GM19239 (cell line): ENCODE measurements around the gene BCL7C.
"Not testable (repeated sequence)": the region's sequence is repeated elsewhere in the genome, so short reads cannot be mapped to it uniquely, and the experiment has no call there.

ENCODE experiments used
- DNase-seq: peaks from one replicate; pipeline ENCODE4 v3.0.0; 2011; ENCODE audit warnings: low spot score; ENCODE audit not compliant: insufficient read length
- FAIRE-seq: peaks from 2 replicates; lab custom pipeline; 2011; peaks lifted over from hg19 to GRCh38; lab: Jason Lieb, UNC

The BCL7C gene

GRCh38 chr16:30896889-30897733 lies 3.2 kb upstream of the BCL7C start:
- FAIRE-seq (peak; percentile 95), DNase-seq (peak; percentile 76)

- DNase-seq, result no peak
- no peak for FAIRE-seq
These were observed 2.5 kb upstream of the BCL7C start, which contains the start of gene CTF1 for GRCh38 chr16:30896261-30896888. CTF1 (plus strand) TSS chr16:30896614; CDS start chr16:30896644, 30 bp downstream.

- FAIRE-seq (no peak), DNase-seq (no peak)
These were observed 1.9 kb upstream of the BCL7C start for GRCh38 chr16:30895627-30896260.

GRCh38 chr16:30894540-30895368 lies 877 bp upstream of the BCL7C start:
- FAIRE-seq (no peak), DNase-seq (no peak)

- FAIRE-seq, result no peak
These were observed 497 bp downstream of the BCL7C start for GRCh38 chr16:30893417-30893743.

GRCh38 chr16:30892670-30893416 lies 1.0 kb downstream of the BCL7C start:
- DNase-seq (no peak), FAIRE-seq (peak; percentile 44)

More at GRCh38 chr16:30893417-30893743, 497 bp downstream of the BCL7C start:
- DNase-seq, result no peak

- FAIRE-seq, DNase-seq: not testable (repeated sequence)
These were observed 2.6 kb downstream of the BCL7C start for GRCh38 chr16:30891043-30891823.

GRCh38 chr16:30889721-30890120 lies 4.2 kb downstream of the BCL7C start:
- DNase-seq, result no peak
- FAIRE-seq, result no peak

GRCh38 chr16:30888856-30889499 lies 4.9 kb downstream of the BCL7C start:
- DNase-seq (no peak), FAIRE-seq (no peak)

GRCh38 chr16:30887927-30888326 lies 6.0 kb downstream of the BCL7C start:
- DNase-seq (no peak), FAIRE-seq (no peak)

- no peak for FAIRE-seq
These were observed 7.7 kb downstream of the BCL7C start for GRCh38 chr16:30886145-30886544.

GRCh38 chr16:30885196-30885595 lies 8.7 kb downstream of the BCL7C start:
- FAIRE-seq (no peak), DNase-seq (no peak)

More at GRCh38 chr16:30886145-30886544, 7.7 kb downstream of the BCL7C start:
- no peak for DNase-seq

GRCh38 chr16:30884760-30885159 lies 9.1 kb downstream of the BCL7C start:
- FAIRE-seq, result no peak
- DNase-seq, result no peak

GRCh38 chr16:30882429-30883310 lies 11.2 kb downstream of the BCL7C start:
- DNase-seq (no peak), FAIRE-seq (no peak)

- FAIRE-seq (no peak), DNase-seq (no peak)
These were observed 17.0 kb downstream of the BCL7C start for GRCh38 chr16:30876867-30877266.

GRCh38 chr16:30875871-30876801 lies 17.7 kb downstream of the BCL7C start:
- DNase-seq, result no peak
- FAIRE-seq, result peak; percentile 87
